ENCODE results near the gene COMP.

The COMP gene

GRCh38 chr19:18770663-18771327 lies 20.3 kb downstream of the COMP start:
- DNase-seq (ENCODE audit: low read depth in 1 of 2, low spot score in 1 of 2), result no peak

DNA sequence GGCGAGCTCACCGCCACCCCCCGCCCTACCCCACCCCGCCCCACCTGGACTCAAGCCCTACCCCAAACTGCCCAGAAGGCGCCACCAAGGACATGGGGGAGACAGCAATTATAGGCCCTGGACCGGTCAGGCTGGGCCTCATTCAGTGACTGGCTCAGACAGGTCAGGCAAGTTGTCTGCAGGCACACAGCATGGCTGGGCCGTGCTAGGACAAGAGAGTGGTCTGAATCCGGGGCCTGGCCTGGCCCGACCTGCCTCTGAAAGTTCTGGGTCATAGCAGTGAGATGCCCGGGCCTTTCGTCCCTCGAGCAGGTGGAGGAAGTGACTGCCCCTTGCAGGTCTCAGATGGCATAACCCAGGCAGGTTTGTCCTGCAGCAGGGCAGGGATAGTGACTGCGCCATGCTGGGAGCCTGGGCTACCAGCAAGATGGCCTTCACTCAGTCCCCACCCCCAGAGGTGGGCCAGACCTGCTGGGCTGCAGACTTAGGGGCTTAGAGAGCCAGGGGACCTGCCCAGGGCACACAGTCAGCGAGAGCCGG lies 21.0 kb downstream of the COMP start:
- DNase-seq (ENCODE audit: low read depth in 1 of 2, low spot score in 1 of 2), result no peak

GRCh38 chr19:18768997-18769891 lies 21.9 kb downstream of the COMP start:
- DNase-seq (ENCODE audit: low read depth in 1 of 2, low spot score in 1 of 2), result no peak

DNA sequence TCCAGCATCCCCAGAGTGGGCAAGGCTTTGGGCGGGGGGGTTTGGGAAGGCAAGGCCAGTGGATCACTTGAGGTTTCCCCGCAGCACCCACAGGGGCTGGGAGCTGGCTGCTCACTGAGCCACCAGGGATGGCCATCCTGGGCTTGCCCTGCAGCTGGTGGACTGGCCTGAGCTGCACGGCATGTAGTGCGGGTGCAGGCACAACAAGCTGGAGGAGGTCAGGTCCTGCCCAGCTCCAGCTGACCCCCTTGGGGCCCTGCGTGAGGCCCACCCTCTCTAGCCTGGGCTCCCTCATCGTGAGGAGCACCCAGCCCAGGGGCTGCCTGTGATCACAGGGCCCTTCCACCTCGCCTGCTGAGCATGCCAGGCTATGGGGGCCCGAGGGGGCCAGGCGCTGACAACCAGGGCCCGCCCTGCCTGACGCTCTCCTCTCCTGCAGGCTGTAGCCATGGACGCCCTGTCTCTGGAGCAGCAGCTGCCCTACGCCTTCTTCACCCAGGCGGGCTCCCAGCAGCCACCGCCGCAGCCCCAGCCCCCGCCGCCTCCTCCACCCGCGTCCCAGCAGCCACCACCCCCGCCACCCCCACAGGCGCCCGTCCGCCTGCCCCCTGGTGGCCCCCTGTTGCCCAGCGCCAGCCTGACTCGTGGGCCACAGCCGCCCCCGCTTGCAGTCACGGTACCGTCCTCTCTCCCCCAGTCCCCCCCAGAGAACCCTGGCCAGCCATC lies 22.9 kb downstream of the COMP start:
- DNase-seq (ENCODE audit: low read depth in 1 of 2, low spot score in 1 of 2), result no peak

DNA sequence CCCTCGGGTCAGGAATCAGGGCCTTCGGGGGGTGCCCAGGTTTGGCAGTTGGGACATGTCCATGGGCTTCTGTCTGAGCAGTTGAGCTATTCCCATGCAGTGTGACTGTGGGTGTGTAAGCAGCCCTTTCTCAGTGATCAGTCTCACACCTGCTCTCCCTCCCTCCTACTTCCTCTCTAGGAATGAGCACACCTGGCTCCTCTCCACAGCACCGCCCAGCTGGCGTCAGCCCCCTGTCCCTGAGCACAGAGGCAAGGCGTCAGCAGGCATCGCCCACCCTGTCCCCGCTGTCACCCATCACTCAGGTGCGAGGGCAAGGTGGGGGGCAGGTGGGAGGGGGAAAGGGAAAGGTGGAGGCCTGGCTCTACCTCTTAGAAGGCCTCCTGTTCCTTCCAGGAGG lies 25.9 kb downstream of the COMP start:
- no peak for DNase-seq (ENCODE audit: low read depth in 1 of 2, low spot score in 1 of 2)

- DNase-seq (ENCODE audit: low read depth in 1 of 2, low spot score in 1 of 2), result no peak
These were observed 26.5 kb downstream of the COMP start for GRCh38 chr19:18764591-18765051.

- DNase-seq (ENCODE audit: low read depth in 1 of 2, low spot score in 1 of 2), result no peak
These were observed 27.2 kb downstream of the COMP start for GRCh38 chr19:18763674-18764590.

GRCh38 chr19:18762125-18763023 lies 28.7 kb downstream of the COMP start:
- no peak for DNase-seq (ENCODE audit: low read depth in 1 of 2, low spot score in 1 of 2)

DNA sequence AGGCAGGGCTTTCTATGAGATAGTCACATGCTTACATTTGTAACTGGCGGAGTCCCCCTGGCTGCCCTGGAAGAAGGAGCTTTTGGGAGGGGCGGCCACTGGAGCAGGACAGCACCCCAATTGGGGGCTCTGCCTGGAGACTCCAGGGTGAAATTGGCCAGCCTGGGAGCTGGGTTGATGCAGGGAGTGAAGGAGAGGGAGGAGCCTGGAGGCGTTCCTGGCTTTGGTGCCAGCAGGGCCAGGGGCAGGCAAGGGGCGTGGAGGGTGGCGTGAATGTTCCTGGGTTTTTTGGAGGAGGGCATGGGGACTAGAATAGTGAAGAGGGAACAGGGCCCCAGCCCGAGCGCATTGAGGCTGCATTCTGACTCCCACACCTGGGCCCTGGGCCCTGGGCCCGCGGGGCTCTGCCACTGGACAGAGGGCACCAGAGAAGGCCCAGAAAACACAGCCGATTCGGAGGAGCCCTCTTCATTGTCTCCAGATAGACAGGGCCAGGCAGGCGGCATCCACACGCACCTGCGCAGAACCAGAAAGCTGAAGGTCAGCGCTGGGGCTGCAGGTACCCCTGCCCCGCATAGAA lies 29.5 kb downstream of the COMP start:
- DNase-seq (ENCODE audit: low read depth in 1 of 2, low spot score in 1 of 2), result no peak

GRCh38 chr19:18760440-18761383 lies 30.4 kb downstream of the COMP start:
- DNase-seq (ENCODE audit: low read depth in 1 of 2, low spot score in 1 of 2), result no peak

DNA sequence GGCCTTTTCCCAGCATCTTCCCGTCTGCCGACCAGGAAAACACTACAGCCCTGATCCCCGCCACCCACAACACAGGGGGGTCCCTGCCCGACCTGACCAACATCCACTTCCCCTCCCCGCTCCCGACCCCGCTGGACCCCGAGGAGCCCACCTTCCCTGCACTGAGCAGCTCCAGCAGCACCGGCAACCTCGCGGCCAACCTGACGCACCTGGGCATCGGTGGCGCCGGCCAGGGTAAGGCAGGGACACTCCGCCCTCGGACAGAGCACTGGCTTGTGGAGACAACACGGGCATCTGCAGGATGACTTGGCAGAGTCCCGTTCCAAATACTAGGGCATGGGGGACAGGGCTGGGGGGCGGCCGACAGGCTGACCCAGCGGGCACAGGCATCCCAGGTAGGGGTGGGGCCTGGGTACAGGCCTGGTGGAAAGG lies 31.1 kb downstream of the COMP start:
- DNase-seq (ENCODE audit: low read depth in 1 of 2, low spot score in 1 of 2), result no peak

DNA sequence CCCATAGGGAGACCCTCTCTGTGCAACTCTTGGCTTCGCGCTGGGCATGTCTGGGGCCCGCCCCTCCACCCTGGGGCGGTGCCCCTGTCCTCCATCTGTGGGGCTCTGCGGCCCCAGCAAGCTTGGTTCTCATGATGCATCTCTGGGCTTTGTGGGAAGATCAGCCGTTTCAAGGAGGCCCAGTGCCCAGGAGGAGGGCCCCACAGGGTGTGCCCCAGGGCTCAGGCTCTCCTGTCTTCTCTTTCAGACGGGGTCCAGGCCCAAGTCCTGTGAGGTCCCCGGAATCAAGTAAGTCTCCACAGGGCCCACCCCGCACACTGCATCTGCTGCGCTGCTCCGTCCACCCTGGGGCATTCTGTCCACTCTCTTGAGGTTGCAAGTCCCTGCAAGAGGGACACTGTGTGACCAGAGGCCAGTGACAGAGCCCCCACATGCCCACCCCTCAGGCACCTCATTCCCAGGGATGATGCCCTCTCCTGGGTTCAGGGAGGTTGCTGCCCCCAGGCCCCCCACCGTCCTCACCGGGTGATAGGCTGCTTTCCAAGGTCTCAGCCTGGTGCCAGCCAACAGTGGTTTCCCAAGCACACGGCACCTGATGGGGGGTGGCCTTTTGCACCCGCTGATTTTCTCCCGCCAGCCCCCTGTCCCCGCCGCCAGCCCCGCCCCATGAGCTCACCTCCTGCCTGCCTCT lies 31.7 kb downstream of the COMP start:
- DNase-seq (ENCODE audit: low read depth in 1 of 2, low spot score in 1 of 2), result no peak

DNA sequence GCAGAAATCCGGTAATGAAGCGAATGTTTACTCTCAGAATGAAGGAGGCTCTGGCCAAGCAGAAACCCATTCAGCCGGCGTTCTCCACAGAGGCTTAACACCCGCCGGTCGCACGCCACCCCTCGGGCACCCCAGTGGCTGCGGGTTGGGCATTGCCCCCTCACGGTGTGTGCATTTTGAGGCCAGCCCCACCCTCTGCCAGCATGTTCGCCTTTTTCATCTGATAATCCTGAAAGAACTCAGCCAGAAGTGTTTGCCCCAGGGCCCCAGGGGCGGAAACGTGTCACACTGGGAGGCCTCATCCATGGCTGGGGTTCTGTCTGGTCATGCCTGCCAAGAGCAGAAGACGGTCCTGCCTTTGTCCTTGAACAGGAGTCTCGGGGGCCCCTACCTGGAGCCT lies 34.2 kb downstream of the COMP start:
- no peak for DNase-seq (ENCODE audit: low read depth in 1 of 2, low spot score in 1 of 2)

DNA sequence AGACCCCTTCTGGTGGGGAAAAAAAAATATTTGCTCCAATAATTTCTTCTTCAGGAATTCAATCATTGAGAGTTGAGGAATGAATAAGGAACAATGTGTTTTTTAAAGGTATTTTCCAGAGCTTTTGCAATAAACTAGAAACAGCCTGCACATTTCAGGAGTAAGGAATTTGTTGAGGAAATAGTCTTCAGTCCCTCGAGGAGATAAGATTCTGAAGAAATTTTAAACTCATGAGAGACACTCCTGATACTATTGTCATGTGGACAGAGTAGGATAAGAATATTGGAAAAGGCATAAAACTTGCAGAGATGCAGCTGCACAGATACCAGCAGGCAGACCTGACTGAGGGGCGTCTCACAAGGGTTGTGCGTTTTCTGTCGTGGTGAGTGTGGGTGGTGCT lies 36.6 kb downstream of the COMP start:
- DNase-seq (ENCODE audit: low read depth in 1 of 2, low spot score in 1 of 2), result no peak

DNA sequence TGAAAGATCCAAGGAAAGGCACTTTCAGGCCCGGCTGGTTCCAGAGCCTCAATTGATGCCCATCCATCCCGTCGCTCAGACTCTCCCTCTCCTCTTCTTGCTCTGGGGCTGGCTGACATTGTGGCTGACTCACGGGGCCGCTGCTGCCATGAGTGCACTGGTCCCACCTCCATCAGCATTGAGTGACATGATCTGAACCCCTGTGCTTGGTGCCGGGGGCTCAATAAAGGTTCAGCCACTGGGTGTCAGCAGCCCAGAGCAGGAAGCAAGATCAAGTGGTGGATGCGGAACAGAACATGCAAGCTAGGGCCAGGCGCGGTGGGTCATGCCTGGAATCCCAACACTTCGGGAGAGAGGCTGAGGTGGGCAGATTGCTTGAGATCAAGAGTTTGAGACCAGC lies 39.5 kb downstream of the COMP start:
- DNase-seq (ENCODE audit: low read depth in 1 of 2, low spot score in 1 of 2), result no peak

DNA sequence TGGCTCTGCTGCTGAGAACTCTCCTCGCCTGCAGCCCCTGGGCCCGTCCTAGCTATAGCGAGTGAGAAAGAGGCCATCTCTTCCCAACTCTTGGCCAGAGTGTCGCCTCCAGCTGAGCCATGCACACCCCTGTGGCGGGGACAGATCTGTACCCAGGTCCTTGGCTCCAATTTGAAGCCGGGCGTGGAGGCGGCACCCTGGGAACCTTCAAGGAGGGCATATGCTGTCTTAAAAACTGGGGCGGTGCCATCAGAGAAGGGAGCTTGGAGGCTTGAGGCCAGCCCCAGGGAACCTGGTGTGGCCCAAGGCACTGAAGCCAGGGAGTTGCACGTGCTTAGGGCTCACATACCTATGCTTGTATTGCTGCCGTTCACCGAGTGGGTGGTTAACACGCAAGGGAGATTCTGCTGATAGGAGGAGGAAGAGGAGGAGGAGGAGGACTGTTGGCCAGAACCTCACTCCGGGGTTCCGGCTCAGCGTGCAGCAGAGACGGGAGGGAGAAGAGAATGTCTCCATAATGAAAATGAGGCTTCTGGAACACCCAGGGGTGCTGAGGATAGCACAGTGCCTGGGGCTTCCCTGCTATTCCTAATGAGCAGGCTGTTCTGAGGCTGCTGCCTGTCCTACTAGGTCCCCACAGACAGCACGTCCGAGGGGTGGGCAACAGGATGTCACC lies 40.7 kb downstream of the COMP start:
- no peak for DNase-seq (ENCODE audit: low read depth in 1 of 2, low spot score in 1 of 2)
